NB4 (cell line): ENCODE results near the gene ZBTB46.

Experiments used
- CTCF ChIP-seq: IDR thresholded peaks from one replicate; pipeline ENCODE4 v1.5.1; 2012; ENCODE audit warnings: low read depth, low read length
- POLR2A ChIP-seq: IDR thresholded peaks from 2 replicates; pipeline ENCODE4 v1.6.1; 2011; ENCODE audit warnings: mild to moderate bottlenecking; ENCODE audit not compliant: insufficient read length; ENCODE audit errors: extremely low read depth

- TF ChIP-seq CTCF: no peak
- TF ChIP-seq POLR2A: no peak
Measured at GRCh38 chr20:63868264-63868663, 37.2 kb upstream of the ZBTB46 start.
